HT1080 (cell line): Measurements from ENCODE around the gene BNIP3. TPM values are rescaled to one million over a fixed set of nuclear protein-coding genes. Genes with fewer than 3 reads are reported as not detected.
"Not testable (repeated sequence)": the region's sequence is repeated elsewhere in the genome, so short reads cannot be mapped to it uniquely, and the experiment has no call there.

ENCODE experiments used
- DNase-seq: peaks from one replicate; pipeline ENCODE4 v3.0.0-alpha.2; 2015; ENCODE audit warnings: low read depth
- total RNA-seq: library from RNA; depleted of rRNA; stranded (reverse); fragments of >200 nt; shearing (Covaris generic); gene quantifications from 2 replicates; pipeline ENCODE4 v1.2.3, GENCODE V29; 2014

Gene BNIP3
- total RNA-seq, 1 experiment from 2014 or later = 105 TPM

- DNase-seq = no peak
Observed at GRCh38 chr10:131954356-131954965, 27.3 kb downstream of the BNIP3 start.

GRCh38 chr10:131949908-131950307, 31.8 kb downstream of the BNIP3 start:
- not testable (repeated sequence) for DNase-seq

GRCh38 chr10:131949041-131949862, 32.5 kb downstream of the BNIP3 start:
- DNase-seq = no peak

GRCh38 chr10:131948501-131948900, 33.2 kb downstream of the BNIP3 start:
- no peak for DNase-seq

DNA sequence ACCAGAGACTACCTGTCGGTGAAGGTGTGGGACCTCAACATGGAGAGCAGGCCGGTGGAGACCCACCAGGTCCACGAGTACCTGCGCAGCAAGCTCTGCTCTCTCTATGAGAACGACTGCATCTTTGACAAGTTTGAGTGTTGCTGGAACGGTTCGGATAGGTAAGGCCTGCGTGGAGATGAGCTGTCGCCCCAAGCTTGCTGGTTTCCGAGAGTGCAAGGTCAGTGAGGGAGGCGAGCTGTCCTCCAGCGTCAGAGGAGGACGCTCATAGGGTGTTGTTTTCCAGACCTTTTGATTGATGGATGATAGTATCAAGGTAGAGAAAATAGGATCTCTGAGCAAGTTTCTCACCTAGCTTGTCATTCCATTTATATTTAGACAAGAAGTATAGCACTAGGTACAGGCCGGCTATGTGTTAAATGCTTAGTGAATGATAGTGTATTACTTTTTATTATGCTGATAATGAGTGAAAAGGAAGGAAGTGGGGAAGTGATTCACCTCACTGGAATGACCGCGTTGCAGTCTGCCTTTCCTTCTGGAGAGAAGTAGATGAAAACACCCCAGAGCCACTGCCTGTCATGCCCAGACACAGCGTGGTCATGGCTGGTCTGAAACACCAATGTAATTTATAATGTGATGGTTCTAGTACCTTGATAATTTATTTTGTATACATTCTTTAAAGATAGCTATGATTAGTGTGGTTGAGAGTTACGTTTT, 33.9 kb downstream of the BNIP3 start:
- DNase-seq = peak; percentile 95

GRCh38 chr10:131946880-131947279, 34.8 kb downstream of the BNIP3 start:
- DNase-seq = no peak

- DNase-seq = peak; percentile 80
Observed at GRCh38 chr10:131946321-131946751, 35.4 kb downstream of the BNIP3 start.

DNA sequence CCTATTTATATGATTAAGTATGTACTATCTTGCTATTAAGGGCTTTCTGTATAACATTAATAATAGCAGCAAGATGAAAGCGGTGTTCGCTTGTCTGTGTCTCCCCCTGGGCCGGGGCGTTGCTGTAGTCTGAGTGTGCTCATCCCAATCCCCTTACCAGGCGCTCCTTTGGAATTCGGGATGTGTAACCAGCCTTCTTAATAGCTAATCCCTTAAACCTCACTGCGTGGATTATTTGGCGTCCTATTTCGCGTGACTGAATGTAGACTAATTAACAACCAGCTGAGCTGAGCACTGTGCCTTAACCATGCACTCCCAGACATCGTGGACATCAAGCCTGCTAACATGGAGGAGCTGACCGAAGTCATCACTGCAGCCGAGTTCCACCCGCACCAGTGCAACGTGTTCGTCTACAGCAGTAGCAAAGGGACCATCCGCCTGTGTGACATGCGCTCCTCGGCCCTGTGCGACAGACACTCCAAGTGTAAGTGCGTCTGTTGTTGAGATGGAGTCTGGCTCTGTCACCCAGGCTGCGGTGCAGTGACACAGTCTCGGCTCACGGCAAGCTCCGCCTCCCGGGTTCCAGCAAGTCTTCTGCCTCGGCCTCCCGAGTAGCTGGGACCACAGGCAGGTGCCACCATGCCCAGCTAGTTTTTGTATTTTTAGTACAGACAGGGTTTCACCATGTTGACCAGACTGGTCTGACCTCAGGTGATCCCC, 36.6 kb downstream of the BNIP3 start:
- DNase-seq = no peak

DNA sequence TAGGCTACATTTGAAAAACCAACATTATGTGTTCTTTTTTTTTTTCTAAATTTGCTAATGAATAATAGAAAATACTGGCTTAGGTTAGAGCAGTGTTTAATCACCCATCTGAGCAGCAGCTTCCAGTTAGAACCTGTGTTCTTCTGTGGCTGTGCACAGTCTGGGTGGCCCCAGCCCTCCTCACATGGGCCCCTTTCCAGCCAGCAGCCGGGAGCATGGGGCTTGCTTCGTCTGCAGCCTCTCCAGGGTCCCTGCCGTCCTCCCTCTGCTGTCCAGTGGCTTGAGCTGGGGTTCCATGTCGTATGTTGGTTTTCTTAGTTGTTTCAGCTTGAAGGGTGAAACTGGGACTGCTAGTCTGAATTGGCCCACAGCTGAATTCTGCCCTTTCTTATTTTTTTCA, 37.3 kb downstream of the BNIP3 start:
- no peak for DNase-seq

DNA sequence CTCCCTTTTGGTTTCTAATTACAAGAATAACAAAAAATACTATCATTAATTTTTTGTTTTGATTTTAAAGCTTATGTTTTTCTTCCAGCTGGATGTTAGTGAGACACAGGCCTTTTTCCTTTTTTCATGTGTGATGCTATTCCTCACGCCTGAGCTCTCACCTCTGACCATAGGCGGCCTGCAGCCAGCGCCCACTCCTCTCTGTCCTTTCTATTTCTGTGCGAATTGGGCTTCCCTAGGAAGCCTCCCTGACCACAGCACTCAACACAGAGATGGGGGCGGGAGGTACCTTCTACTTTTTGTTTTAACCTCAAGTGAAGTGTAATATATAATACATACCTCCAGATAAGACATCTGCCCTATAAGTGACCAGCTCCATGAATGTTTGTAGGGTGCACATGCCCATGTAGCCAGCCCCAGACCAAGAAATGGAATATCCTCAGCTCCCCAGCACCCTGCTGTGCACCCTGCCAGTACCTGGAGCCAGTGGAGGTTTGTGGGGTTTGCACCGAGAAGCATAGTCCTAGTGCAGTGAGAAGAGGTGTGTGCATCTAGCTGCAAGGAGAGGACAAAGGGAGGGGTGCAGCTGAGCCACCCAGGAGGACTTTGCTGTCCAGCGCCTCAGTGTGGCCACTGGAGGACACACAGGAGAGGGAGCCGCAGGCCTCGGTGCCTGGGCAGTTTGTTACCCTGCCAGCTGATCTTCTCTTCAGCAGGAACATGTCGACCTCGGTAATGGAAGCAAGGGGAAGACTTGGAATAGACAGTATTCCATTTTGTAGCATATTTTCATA, 38.5 kb downstream of the BNIP3 start:
- no peak for DNase-seq

- DNase-seq = no peak
Observed at GRCh38 chr10:131942455-131942854, 39.3 kb downstream of the BNIP3 start.

- no peak for DNase-seq
Observed at GRCh38 chr10:131938681-131939080, 43.0 kb downstream of the BNIP3 start.

- no peak for DNase-seq
Observed at GRCh38 chr10:131937836-131938235, 43.9 kb downstream of the BNIP3 start.

DNA sequence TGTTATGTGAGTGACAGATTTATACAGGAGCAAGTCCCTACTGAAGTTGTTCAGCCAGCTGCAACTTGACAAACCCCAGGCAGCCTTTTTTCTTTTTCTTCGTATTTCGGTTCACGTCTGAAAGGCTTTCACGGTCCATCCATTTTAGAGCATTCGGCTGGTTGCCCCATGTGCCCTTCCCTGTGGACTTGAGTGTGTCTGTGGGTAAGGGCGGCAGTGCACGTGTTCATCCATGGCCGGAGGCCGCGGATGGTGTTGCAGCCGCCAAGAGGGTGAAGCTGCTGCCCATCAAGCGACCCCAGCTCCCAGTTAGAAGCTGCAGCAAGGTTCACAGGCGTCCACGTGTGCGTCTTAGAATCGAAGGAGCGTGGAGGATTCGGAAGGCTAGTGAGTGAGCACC, 45.0 kb downstream of the BNIP3 start:
- DNase-seq = no peak

GRCh38 chr10:131936294-131936693, 45.4 kb downstream of the BNIP3 start:
- no peak for DNase-seq

DNA sequence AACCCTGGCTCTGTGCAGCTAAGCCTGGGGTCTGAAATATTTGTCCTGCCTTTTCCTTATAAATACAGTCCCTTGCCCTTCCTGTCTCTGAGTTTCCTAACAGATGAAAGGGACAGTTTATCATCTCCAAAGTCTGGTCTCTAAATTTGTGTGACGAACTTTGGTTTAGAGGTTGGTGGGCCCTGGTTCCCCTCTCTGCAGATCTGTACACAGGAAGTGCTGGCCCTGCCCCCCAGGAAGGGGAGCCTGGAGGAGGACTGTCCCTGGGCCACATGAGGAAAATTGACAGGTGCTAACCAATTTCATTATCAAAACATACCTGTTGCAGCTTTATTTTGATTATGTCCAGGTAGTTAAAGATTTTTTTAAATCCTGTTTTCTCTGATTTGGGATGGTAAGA, 46.5 kb downstream of the BNIP3 start:
- no peak for DNase-seq

DNA sequence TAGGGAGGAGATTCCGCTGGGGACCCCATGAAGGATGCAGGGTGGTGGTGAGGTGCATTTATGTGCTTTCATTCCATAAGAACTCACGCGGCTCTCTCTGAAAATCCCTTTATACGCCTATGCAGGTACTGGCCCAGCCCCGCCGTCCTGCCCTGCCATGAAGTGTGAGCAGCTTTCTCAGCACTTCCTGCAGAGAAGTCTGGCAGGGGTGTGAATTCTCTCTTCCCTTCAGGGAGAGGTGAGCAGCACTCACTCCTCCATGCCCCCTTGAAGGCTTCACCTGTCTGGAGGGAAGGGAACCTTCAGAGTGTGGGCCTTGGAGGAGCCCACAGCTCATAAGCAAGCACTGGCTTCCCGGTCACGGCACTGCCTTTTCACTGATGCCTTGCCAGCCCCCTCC, 47.0 kb downstream of the BNIP3 start:
- DNase-seq = no peak

- no peak for DNase-seq
Observed at GRCh38 chr10:131933696-131934086, 48.0 kb downstream of the BNIP3 start.

GRCh38 chr10:131933016-131933695, 48.6 kb downstream of the BNIP3 start:
- DNase-seq = no peak

DNA sequence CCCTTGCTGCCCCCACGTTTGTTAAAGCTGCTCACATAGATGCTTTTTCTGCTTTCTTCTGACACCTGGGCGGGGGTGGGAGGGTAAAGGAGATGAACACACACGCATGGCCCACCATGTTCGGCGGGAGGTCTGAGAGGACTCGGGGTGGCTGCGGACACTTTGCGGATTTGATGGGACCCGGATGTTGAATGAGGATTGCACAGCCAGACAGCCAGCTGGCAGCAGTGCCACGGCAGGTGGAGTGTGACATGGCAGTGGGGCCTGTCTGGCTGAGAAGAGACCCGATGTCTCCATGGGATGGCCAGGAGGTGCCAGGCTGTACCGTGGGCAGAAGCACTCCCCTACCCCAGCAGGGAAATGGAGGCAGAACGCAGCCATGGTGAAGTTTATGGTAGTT, 49.7 kb downstream of the BNIP3 start:
- no peak for DNase-seq
